H1 (cell line): Measurements from ENCODE around the gene PPP2R2C. TPM values are rescaled to one million over a fixed set of nuclear protein-coding genes. Genes with fewer than 3 reads are reported as not detected.

Source experiments
- ASH2L ChIP-seq: fragments of 200-600, 300-600 bp; sonication (generic); IDR thresholded peaks from one replicate; pipeline ENCODE4 v1.7.1; 2017; ENCODE audit warnings: low read length
- KDM1A ChIP-seq: fragments of 200-600, 300-600 bp; sonication (generic); IDR thresholded peaks from 2 replicates; pipeline ENCODE4 v1.7.1; 2016; ENCODE audit warnings: mild to moderate bottlenecking, low read length, borderline replicate concordance
- RAD21 ChIP-seq, 2 experiments: IDR thresholded peaks in 1 of 2; conservative IDR thresholded peaks in 1 of 2; 2 replicates each; pipeline ENCODE4 v1.6.1; 2011; ENCODE audit warnings: low read depth in 2 of 2, low read length in 2 of 2, improper control_type of control experiment in 1 of 2, inconsistent platforms in 1 of 2, mild to moderate bottlenecking in 1 of 2, moderate library complexity in 1 of 2
- RNF2 ChIP-seq: fragments of 200-900, 300-1000 bp; sonication (generic); IDR thresholded peaks from 2 replicates; pipeline ENCODE4 v1.7.1; 2016; ENCODE audit warnings: borderline replicate concordance, low read depth, mild to moderate bottlenecking, antibody characterized with exemption, low read length; ENCODE audit not compliant: poor library complexity, severe bottlenecking; ENCODE audit errors: missing control alignments
- polyA plus RNA-seq, 7 experiments: library from polyadenylated mRNA; depleted of rRNA in 3 of 7; stranded (reverse) in 5 of 7; unstranded in 2 of 7; fragments of >200 nt in 5 of 7; fragments of 200-250 nt in 2 of 7; gene quantifications; 1 replicate in 5 of 7; 2 replicates in 1 of 7; 4 replicates in 1 of 7; pipeline versions ENCODE4 v1.2.1 to v1.2.3, GENCODE V29; 2011 to 2013; ENCODE audit warnings: missing spikeins in 2 of 7, mixed read lengths in 2 of 7
- total RNA-seq: library from RNA; stranded (reverse); fragmentation: NEBNext Ultra II Directional; extraction: Animal tissue kit (Norgen Biotek cat#: 25700); gene quantifications from 2 replicates; pipeline ENCODE4 v1.2.1, GENCODE V29; 2021
- TF ChIP-seq, protein P1 (sequence below): fragments of 300-600 bp; sonication (generic); IDR thresholded peaks from 2 replicates; pipeline ENCODE4 v1.7.1; 2012; ENCODE audit warnings: low read length, moderate library complexity, mild to moderate bottlenecking, inconsistent platforms; ENCODE audit not compliant: insufficient replicate concordance
- TF ChIP-seq, protein P2 (sequence below): IDR thresholded peaks from 2 replicates; pipeline ENCODE4 v1.6.1; 2011; ENCODE audit warnings: low read depth, mild to moderate bottlenecking, low read length; ENCODE audit not compliant: insufficient read depth

PPP2R2C gene
- total and polyA plus RNA-seq, 2 of the 8 experiments (the other 6 are each of a cell fraction or from before 2014, with no cell fraction given) = 6.4 TPM

DNA sequence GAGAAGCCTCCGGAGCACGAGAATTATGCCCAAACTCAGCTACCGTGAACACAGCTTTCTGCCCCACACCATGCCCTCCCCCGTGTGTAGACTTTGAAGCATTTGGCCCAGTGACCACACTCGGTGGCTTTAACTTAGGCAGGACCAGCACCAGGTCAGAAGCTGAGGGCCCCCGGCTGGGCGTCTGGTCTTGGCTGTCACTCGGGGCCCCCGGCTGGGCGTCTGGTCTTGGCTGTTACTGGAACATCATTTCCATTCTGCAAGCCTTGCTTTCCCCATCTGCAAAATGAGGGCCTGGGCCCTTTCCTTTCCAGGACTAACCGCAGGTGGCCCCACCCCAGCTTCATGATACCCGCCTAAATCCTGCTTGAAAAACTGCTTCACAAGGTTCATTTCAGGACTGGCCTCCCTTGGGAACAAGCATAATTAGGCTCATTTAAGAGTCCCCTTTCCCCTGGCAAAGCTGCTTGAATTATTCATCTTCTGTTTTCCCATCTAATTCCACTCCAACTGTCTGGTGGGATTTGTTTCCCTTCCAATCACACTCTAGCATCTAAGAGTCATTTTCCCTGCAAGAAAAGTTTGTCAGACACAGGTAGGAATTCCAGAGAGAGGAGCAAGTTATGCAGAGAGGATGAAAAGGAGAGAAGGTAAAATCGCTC lies 120.3 kb downstream of the PPP2R2C start (continued):
- TF ChIP-seq, protein P1, sequence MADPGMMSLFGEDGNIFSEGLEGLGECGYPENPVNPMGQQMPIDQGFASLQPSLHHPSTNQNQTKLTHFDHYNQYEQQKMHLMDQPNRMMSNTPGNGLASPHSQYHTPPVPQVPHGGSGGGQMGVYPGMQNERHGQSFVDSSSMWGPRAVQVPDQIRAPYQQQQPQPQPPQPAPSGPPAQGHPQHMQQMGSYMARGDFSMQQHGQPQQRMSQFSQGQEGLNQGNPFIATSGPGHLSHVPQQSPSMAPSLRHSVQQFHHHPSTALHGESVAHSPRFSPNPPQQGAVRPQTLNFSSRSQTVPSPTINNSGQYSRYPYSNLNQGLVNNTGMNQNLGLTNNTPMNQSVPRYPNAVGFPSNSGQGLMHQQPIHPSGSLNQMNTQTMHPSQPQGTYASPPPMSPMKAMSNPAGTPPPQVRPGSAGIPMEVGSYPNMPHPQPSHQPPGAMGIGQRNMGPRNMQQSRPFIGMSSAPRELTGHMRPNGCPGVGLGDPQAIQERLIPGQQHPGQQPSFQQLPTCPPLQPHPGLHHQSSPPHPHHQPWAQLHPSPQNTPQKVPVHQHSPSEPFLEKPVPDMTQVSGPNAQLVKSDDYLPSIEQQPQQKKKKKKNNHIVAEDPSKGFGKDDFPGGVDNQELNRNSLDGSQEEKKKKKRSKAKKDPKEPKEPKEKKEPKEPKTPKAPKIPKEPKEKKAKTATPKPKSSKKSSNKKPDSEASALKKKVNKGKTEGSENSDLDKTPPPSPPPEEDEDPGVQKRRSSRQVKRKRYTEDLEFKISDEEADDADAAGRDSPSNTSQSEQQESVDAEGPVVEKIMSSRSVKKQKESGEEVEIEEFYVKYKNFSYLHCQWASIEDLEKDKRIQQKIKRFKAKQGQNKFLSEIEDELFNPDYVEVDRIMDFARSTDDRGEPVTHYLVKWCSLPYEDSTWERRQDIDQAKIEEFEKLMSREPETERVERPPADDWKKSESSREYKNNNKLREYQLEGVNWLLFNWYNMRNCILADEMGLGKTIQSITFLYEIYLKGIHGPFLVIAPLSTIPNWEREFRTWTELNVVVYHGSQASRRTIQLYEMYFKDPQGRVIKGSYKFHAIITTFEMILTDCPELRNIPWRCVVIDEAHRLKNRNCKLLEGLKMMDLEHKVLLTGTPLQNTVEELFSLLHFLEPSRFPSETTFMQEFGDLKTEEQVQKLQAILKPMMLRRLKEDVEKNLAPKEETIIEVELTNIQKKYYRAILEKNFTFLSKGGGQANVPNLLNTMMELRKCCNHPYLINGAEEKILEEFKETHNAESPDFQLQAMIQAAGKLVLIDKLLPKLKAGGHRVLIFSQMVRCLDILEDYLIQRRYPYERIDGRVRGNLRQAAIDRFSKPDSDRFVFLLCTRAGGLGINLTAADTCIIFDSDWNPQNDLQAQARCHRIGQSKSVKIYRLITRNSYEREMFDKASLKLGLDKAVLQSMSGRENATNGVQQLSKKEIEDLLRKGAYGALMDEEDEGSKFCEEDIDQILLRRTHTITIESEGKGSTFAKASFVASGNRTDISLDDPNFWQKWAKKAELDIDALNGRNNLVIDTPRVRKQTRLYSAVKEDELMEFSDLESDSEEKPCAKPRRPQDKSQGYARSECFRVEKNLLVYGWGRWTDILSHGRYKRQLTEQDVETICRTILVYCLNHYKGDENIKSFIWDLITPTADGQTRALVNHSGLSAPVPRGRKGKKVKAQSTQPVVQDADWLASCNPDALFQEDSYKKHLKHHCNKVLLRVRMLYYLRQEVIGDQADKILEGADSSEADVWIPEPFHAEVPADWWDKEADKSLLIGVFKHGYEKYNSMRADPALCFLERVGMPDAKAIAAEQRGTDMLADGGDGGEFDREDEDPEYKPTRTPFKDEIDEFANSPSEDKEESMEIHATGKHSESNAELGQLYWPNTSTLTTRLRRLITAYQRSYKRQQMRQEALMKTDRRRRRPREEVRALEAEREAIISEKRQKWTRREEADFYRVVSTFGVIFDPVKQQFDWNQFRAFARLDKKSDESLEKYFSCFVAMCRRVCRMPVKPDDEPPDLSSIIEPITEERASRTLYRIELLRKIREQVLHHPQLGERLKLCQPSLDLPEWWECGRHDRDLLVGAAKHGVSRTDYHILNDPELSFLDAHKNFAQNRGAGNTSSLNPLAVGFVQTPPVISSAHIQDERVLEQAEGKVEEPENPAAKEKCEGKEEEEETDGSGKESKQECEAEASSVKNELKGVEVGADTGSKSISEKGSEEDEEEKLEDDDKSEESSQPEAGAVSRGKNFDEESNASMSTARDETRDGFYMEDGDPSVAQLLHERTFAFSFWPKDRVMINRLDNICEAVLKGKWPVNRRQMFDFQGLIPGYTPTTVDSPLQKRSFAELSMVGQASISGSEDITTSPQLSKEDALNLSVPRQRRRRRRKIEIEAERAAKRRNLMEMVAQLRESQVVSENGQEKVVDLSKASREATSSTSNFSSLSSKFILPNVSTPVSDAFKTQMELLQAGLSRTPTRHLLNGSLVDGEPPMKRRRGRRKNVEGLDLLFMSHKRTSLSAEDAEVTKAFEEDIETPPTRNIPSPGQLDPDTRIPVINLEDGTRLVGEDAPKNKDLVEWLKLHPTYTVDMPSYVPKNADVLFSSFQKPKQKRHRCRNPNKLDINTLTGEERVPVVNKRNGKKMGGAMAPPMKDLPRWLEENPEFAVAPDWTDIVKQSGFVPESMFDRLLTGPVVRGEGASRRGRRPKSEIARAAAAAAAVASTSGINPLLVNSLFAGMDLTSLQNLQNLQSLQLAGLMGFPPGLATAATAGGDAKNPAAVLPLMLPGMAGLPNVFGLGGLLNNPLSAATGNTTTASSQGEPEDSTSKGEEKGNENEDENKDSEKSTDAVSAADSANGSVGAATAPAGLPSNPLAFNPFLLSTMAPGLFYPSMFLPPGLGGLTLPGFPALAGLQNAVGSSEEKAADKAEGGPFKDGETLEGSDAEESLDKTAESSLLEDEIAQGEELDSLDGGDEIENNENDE = no peak
- TF ChIP-seq RNF2 = no peak
- no peak for TF ChIP-seq RAD21 (IDR thresholded peaks at IDR 0.05 in 1 of 2, conservative IDR thresholded peaks at IDR 0.05 in 1 of 2; ENCODE audit: low read depth in 2 of 2, low read length in 2 of 2)
- TF ChIP-seq KDM1A = no peak
- TF ChIP-seq, protein P2, sequence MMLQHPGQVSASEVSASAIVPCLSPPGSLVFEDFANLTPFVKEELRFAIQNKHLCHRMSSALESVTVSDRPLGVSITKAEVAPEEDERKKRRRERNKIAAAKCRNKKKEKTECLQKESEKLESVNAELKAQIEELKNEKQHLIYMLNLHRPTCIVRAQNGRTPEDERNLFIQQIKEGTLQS = no peak
- no peak for TF ChIP-seq ASH2L
